Stomach (tissue), 9 donors: ENCODE results near the gene PIEZO2. TPM values are rescaled to one million over a fixed set of nuclear protein-coding genes. Genes with fewer than 3 reads are reported as not detected.
A peak's percentile ranks its signal among the peaks of the same experiment; 100 is the strongest.

Source experiments
- DNase-seq, 2 donors: peaks; one replicate each; pipeline versions ENCODE4 v3.0.0 to v3.0.0-alpha.2; 2013 to 2019
- H3K27ac ChIP-seq, 5 donors: fragments of 200-600 bp in 4 of 5; sonication (generic) in 4 of 5; one replicate each; pipeline ENCODE4 v1.5.1; 2013 to 2019; ENCODE audit warnings: mild to moderate bottlenecking in 1 of 5, moderate library complexity in 1 of 5
- H3K27me3 ChIP-seq, 3 donors: fragments of 200-600 bp; sonication (generic); one replicate each; pipeline ENCODE4 v1.5.1; 2017 to 2019; ENCODE audit warnings: mixed run types in 1 of 3
- H3K36me3 ChIP-seq, 4 donors: fragments of 200-600 bp; sonication (generic); 1 replicate in 3 of 4; 2 replicates in 1 of 4; pipeline ENCODE4 v1.5.1; 2016 to 2019
- H3K4me1 ChIP-seq, 4 donors: fragments of 200-600 bp; sonication (generic); one replicate each; pipeline ENCODE4 v1.5.1; 2016 to 2019
- H3K4me3 ChIP-seq, 4 donors: fragments of 200-600 bp; sonication (generic) in 3 of 4; one replicate each; pipeline ENCODE4 v1.5.1; 2016 to 2019; ENCODE audit warnings: mild to moderate bottlenecking in 1 of 4
- H3K9me3 ChIP-seq, 4 donors: fragments of 200-600 bp; sonication (generic); one replicate each; pipeline ENCODE4 v1.5.1; 2016 to 2019
- CTCF ChIP-seq, 7 experiments: fragments of 450-650 bp in 4 of 7; fragments of 200-600 bp in 3 of 7; sonication (generic) in 3 of 7; IDR thresholded peaks; one replicate each; pipeline ENCODE4 v1.5.1; 2016 to 2019; ENCODE audit warnings: antibody characterized with exemption in 7 of 7, control low read depth in 2 of 7, mild to moderate bottlenecking in 1 of 7
- EP300 ChIP-seq: sonication (generic); formaldehyde crosslinking; IDR thresholded peaks from one replicate; pipeline ENCODE4 v1.6.1; 2017; ENCODE audit warnings: antibody characterized with exemption
- POLR2A ChIP-seq, 4 donors: fragments of 450-650 bp; IDR thresholded peaks; one replicate each; pipeline ENCODE4 v1.6.1; 2016; ENCODE audit warnings: antibody characterized with exemption in 4 of 4, control low read depth in 2 of 4, mild to moderate bottlenecking in 1 of 4, moderate library complexity in 1 of 4
- POLR2AphosphoS5 ChIP-seq, 3 donors: sonication (generic); formaldehyde crosslinking; IDR thresholded peaks; one replicate each; pipeline ENCODE4 v1.6.1; 2016; ENCODE audit warnings: antibody characterized with exemption in 3 of 3
- WGBS, 5 donors: extraction: QIAGEN DNeasy Blood & Tissue Kit in 3 of 5; methylation state at CpG; one replicate each; pipeline versions ENCODE4 v1.1.5 to v1.1.7; 2013 to 2018; 5-methylcytosine and 5-hydroxymethylcytosine counted together
- intact Hi-C: fragments of 100-400 bp; cut with DNase I; formaldehyde crosslinking; loops from one replicate; pipeline ENCODE4 v1.15.1; 2023; ENCODE audit warnings: low total_unique reads
- polyA plus RNA-seq, 3 donors: library from polyadenylated mRNA; stranded (reverse); fragments of 200-250 nt; gene quantifications; one replicate each; pipeline ENCODE4 v1.2.3, GENCODE V29; 2013
- total RNA-seq, 5 donors: library from RNA; depleted of rRNA; stranded (reverse); fragments of >200 nt; gene quantifications; one replicate each; pipeline versions ENCODE4 v1.1.0 to v1.2.3, GENCODE V29; 2014 to 2016
- donor health status: healthy with polysubstance abuse.
- donor health status: Bipolar disorder and iron deficiency.
- donor health status: healthy.

The PIEZO2 gene
- total and polyA plus RNA-seq, 8 donors: 0.30 to 45.3 (median 2.5) TPM

- 82 to 94% (median 87%) methylated on average over 4 of the region's 4 CpGs for WGBS, 5 donors
- no peak for TF ChIP-seq EP300
- TF ChIP-seq CTCF (IDR thresholded peaks at IDR 0.05): no peak
- no peak for TF ChIP-seq POLR2AphosphoS5 (IDR thresholded peaks at IDR 0.05)
- no peak for TF ChIP-seq POLR2A (IDR thresholded peaks at IDR 0.05)
- Histone ChIP-seq H3K9me3 (no peaks in the 10 kb centered on the region), H3K27me3 (no peaks in the 10 kb centered on the region), H3K4me1 (peaks cover 0 to 14% (median 3%) of the 10 kb centered on the region in 4 donors), H3K27ac (no peak overlapping the region), H3K4me3 (no peak overlapping the region), H3K36me3 (no peaks in the 10 kb centered on the region)
- intact Hi-C loops: no loop called here
- DNase-seq: no peak
Measured at GRCh38 chr18:10858477-10858876, 290.9 kb downstream of the PIEZO2 start.

- no peaks in the 10 kb centered on the region for H3K36me3 ChIP-seq
- no peaks in the 10 kb centered on the region for H3K27me3 ChIP-seq
- no peak overlapping the region for H3K4me3 ChIP-seq
- H3K27ac ChIP-seq: no peak overlapping the region
- H3K4me1 ChIP-seq: peaks cover 0 to 13% (median 5%) of the 10 kb centered on the region in 4 donors
- no peaks in the 10 kb centered on the region for H3K9me3 ChIP-seq
- TF ChIP-seq EP300 (no peak), POLR2A (IDR thresholded peaks at IDR 0.05) (no peak), CTCF (IDR thresholded peaks at IDR 0.05) (no peak), POLR2AphosphoS5 (IDR thresholded peaks at IDR 0.05) (no peak)
- 64 to 75% (median 67%) methylated on average over 5 of the region's 5 CpGs for WGBS, 5 donors
- intact Hi-C loops: no loop called here
- no peak for DNase-seq
Measured at GRCh38 chr18:10856132-10856531, 293.2 kb downstream of the PIEZO2 start.

- Histone ChIP-seq H3K27ac (no peak overlapping the region), H3K36me3 (no peaks in the 10 kb centered on the region), H3K4me3 (no peak overlapping the region), H3K4me1 (peaks cover 0 to 10% (median 3%) of the 10 kb centered on the region in 4 donors), H3K27me3 (peaks cover 0 to 8% (median 0%) of the 10 kb centered on the region in 3 donors), H3K9me3 (no peaks in the 10 kb centered on the region)
- no peak for TF ChIP-seq EP300
- TF ChIP-seq POLR2A (IDR thresholded peaks at IDR 0.05): no peak
- TF ChIP-seq POLR2AphosphoS5 (IDR thresholded peaks at IDR 0.05): no peak
- no peak for TF ChIP-seq CTCF (IDR thresholded peaks at IDR 0.05)
- WGBS, 5 donors: 72 to 83% (median 79%) methylated on average over 11 of the region's 11 CpGs
- intact Hi-C loops: loop anchor here (5.0 kb wide), 2 partner anchors 190 to 300 kb away; no protein-coding TSS in a partner anchor
- no peak for DNase-seq
Measured at GRCh38 chr18:10852385-10853303, 296.7 kb downstream of the PIEZO2 start.

- peak in 1 of 2 donors; percentile 84 for DNase-seq
- peak in 5 of 7 experiments; percentile 31 to 69 (median 54) for TF ChIP-seq CTCF (IDR thresholded peaks at IDR 0.05)
- no peak for TF ChIP-seq POLR2AphosphoS5 (IDR thresholded peaks at IDR 0.05)
- Histone ChIP-seq H3K27ac (no peak overlapping the region), H3K9me3 (no peaks in the 10 kb centered on the region), H3K27me3 (peaks cover 0 to 8% (median 0%) of the 10 kb centered on the region in 3 donors), H3K36me3 (no peaks in the 10 kb centered on the region), H3K4me1 (peaks cover 0 to 10% (median 3%) of the 10 kb centered on the region in 4 donors), H3K4me3 (no peak overlapping the region)
- WGBS, 5 donors: 0 to 1% (median 0%) methylated on average over 3 of the region's 3 CpGs
- intact Hi-C loops: loop anchor here (5.0 kb wide), 2 partner anchors 190 to 300 kb away; no protein-coding TSS in a partner anchor
Measured at GRCh38 chr18:10851824-10852319, 297.5 kb downstream of the PIEZO2 start.
